HL-60 (cell line): ENCODE data around the gene KRABD2.
"Not testable (repeated sequence)": the region's sequence is repeated elsewhere in the genome, so short reads cannot be mapped to it uniquely, and the experiment has no call there.

Source experiments
- DNase-seq, 2 experiments: peaks; one replicate each; pipeline ENCODE4 v3.0.0-alpha.2; 2010 to 2020; ENCODE audit warnings: low read depth in 1 of 2, low spot score in 1 of 2
- H3K27ac ChIP-seq: fragments of 250-450 bp; sonication (Bioruptor Pico); replicated peaks from 2 replicates; pipeline ENCODE4 v1.5.1; 2020; ENCODE audit warnings: mild to moderate bottlenecking, moderate library complexity
- H3K27me3 ChIP-seq: fragments of 250-450 bp; sonication (Bioruptor Pico); 2 replicates; pipeline ENCODE4 v1.5.1; 2021; ENCODE audit warnings: mild to moderate bottlenecking, moderate library complexity; ENCODE audit not compliant: insufficient read depth, poor library complexity, severe bottlenecking
- H3K4me3 ChIP-seq: replicated peaks from 2 replicates; pipeline ENCODE4 v1.5.1; 2011; ENCODE audit warnings: mild to moderate bottlenecking, control low read depth, low read length; ENCODE audit not compliant: insufficient read depth
- CTCF ChIP-seq: IDR thresholded peaks from one replicate; pipeline ENCODE4 v1.5.1; 2011; ENCODE audit warnings: low read length, control low read depth, inconsistent platforms; ENCODE audit not compliant: insufficient read depth
- GABPA ChIP-seq: IDR thresholded peaks from 2 replicates; pipeline ENCODE4 v1.6.1; 2012; ENCODE audit warnings: low read depth
- POLR2AphosphoS5 ChIP-seq: IDR thresholded peaks from 2 replicates; pipeline ENCODE4 v1.6.1; 2012; ENCODE audit warnings: low read depth
- REST ChIP-seq: IDR thresholded peaks from 2 replicates; pipeline ENCODE4 v1.6.1; 2012; ENCODE audit warnings: low read depth; ENCODE audit not compliant: insufficient replicate concordance
- SPI1 ChIP-seq: IDR thresholded peaks from 2 replicates; pipeline ENCODE4 v1.6.1; 2012; ENCODE audit warnings: low read depth, mild to moderate bottlenecking, borderline replicate concordance

KRABD2 gene

DNA sequence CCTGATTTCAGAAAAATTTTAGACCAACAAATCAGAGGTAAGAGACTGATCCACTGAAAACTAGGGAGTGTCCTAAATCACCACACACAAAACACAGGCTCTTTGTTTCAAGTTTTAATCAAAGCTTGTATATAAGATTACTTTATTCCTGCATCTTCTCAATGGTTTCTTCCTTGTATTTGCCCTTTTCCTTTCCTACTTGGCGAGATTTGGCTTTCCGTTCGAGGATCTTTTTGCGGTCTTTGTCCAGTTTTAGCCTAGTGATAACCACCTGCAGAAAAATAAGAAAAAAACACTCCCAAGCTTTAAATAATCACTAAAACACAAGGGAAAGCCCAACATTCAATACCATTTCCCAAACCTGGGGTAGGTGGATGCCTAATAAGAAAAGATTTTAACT is 918 bp upstream of the KRABD2 start:
- Histone ChIP-seq H3K4me3 (no peak overlapping the region), H3K27me3 (no peaks in the 10 kb centered on the region), H3K27ac (no peak overlapping the region)
- no peak for TF ChIP-seq REST
- no peak for TF ChIP-seq SPI1
- TF ChIP-seq GABPA, result no peak
- no peak for TF ChIP-seq POLR2AphosphoS5
- no peak for DNase-seq

- no peak for DNase-seq
- TF ChIP-seq GABPA (no peak), SPI1 (no peak), REST (no peak), POLR2AphosphoS5 (no peak), CTCF (no peak)
- H3K4me3 ChIP-seq, result no peak overlapping the region
- H3K27ac ChIP-seq, result no peak overlapping the region; the same call in 1 of the 2 replicates
- H3K27me3 ChIP-seq, result no peaks in the 10 kb centered on the region
These were observed 705 bp downstream of the KRABD2 start for GRCh38 chr17:8375738-8376259.

GRCh38 chr17:8373856-8374255 is 2.6 kb downstream of the KRABD2 start:
- H3K4me3 ChIP-seq, H3K27me3 ChIP-seq, DNase-seq, H3K27ac ChIP-seq: not testable (repeated sequence)

DNA sequence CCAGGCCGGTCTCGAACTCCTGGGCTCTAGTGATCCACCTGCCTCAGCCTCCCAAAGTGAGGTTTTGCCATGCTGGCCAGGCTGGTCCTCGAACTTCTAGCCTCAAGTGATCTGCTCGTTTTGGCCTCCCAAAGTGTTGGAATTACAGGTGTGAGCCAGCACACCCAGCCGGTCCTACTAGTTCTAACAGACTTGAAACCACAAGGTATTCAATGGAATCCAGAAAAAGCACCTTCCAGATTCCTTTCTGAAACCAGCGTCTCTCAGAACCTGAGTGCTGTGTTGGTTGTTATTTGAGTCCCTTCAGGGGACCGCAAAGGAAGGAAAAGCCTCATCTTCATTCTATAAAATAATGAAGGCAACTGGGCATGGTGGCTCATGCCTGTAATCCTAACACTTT is 4.1 kb downstream of the KRABD2 start:
- no peaks in the 10 kb centered on the region for H3K27me3 ChIP-seq
- no peak for TF ChIP-seq GABPA
- no peak for TF ChIP-seq REST
- TF ChIP-seq CTCF, result no peak
- H3K4me3 ChIP-seq, result no peak overlapping the region
- DNase-seq, result no peak
- H3K27ac ChIP-seq, result no peak overlapping the region
